Measurements from ENCODE around the gene SERPINF2.

SERPINF2 gene

GRCh38 chr17:1709971-1710806 is 32.5 kb upstream of the SERPINF2 start, which contains the start of gene TLCD2:
Gene TLCD2 (minus strand): TSS chr17:1710377. CDS start chr17:1710242, 135 bp downstream.
- Histone ChIP-seq H4K20me1 (ENCODE audit: insufficient read depth, low read length) (no peaks in the 10 kb centered on the region), H3F3A (ENCODE audit: insufficient read depth, low read length) (0 out of 2 replicates have a peak, but pooled peaks cover 4% of the 10 kb centered on the region), H3K4me1 (ENCODE audit: insufficient read depth, low read length, severe bottlenecking) (peaks cover 9% of the 10 kb centered on the region), H3K9me3 (ENCODE audit: low read length) (no peaks in the 10 kb centered on the region), H3K27ac (ENCODE audit: low read depth, low read length, poor library complexity, severe bottlenecking) (no peak within 1 kb of the TSS), H3K9me2 (ENCODE audit: low read depth, low read length) (no peaks in the 10 kb centered on the region), H3K4me3 (ENCODE audit: low read depth, low read length, poor library complexity, severe bottlenecking) (no peak within 1 kb of the TSS), H3K27me3 (ENCODE audit: insufficient read depth, low read length) (peaks cover 4% of the 10 kb centered on the region; the same call in 1 of the 2 replicates), H3K4me2 (ENCODE audit: low read length) (peak within 1 kb of the TSS; percentile 21; the same call in 1 of the 2 replicates), H2AFZ (ENCODE audit: low read length) (no peak within 1 kb of the TSS), H3K9ac (ENCODE audit: low read length) (no peak within 1 kb of the TSS), H3K36me3 (ENCODE audit: insufficient read depth, low read length) (no peaks in the 10 kb centered on the region), H3K79me2 (ENCODE audit: insufficient read depth, low read length) (no peaks in the 10 kb centered on the region)
- TF ChIP-seq CTCF (IDR thresholded peaks at IDR 0.05; ENCODE audit: low read length) (no peak), EZH2 (IDR thresholded peaks at IDR 0.05; ENCODE audit: borderline replicate concordance, low read length) (no peak)

- Histone ChIP-seq H3K79me2 (ENCODE audit: insufficient read depth, low read length) (no peaks in the 10 kb centered on the region), H3F3A (ENCODE audit: insufficient read depth, low read length) (0 out of 2 replicates have a peak, but pooled peaks cover 4% of the 10 kb centered on the region), H3K4me1 (ENCODE audit: insufficient read depth, low read length, severe bottlenecking) (peaks cover 15% of the 10 kb centered on the region), H4K20me1 (ENCODE audit: insufficient read depth, low read length) (no peaks in the 10 kb centered on the region), H3K27ac (ENCODE audit: low read depth, low read length, poor library complexity, severe bottlenecking) (no peak overlapping the region), H3K27me3 (ENCODE audit: insufficient read depth, low read length) (peaks cover 4% of the 10 kb centered on the region; the same call in 1 of the 2 replicates), H3K4me3 (ENCODE audit: low read depth, low read length, poor library complexity, severe bottlenecking) (no peak overlapping the region), H3K9me2 (ENCODE audit: low read depth, low read length) (no peaks in the 10 kb centered on the region), H3K9me3 (ENCODE audit: low read length) (no peaks in the 10 kb centered on the region), H3K9ac (ENCODE audit: low read length) (no peak overlapping the region), H3K4me2 (ENCODE audit: low read length) (no peak overlapping the region), H3K36me3 (ENCODE audit: insufficient read depth, low read length) (no peaks in the 10 kb centered on the region), H2AFZ (ENCODE audit: low read length) (no peak overlapping the region)
- TF ChIP-seq EZH2 (IDR thresholded peaks at IDR 0.05; ENCODE audit: borderline replicate concordance, low read length), result no peak
- no peak for TF ChIP-seq CTCF (IDR thresholded peaks at IDR 0.05; ENCODE audit: low read length)
Observed at GRCh38 chr17:1710807-1711553, 31.7 kb upstream of the SERPINF2 start.

- Histone ChIP-seq H3K36me3 (ENCODE audit: insufficient read depth, low read length) (no peaks in the 10 kb centered on the region), H3K9me2 (ENCODE audit: low read depth, low read length) (no peaks in the 10 kb centered on the region), H4K20me1 (ENCODE audit: insufficient read depth, low read length) (no peaks in the 10 kb centered on the region), H3K4me1 (ENCODE audit: insufficient read depth, low read length, severe bottlenecking) (peaks cover 15% of the 10 kb centered on the region), H3K4me3 (ENCODE audit: low read depth, low read length, poor library complexity, severe bottlenecking) (no peak overlapping the region), H2AFZ (ENCODE audit: low read length) (no peak overlapping the region), H3F3A (ENCODE audit: insufficient read depth, low read length) (0 out of 2 replicates have a peak, but pooled peaks cover 4% of the 10 kb centered on the region), H3K9ac (ENCODE audit: low read length) (no peak overlapping the region), H3K9me3 (ENCODE audit: low read length) (no peaks in the 10 kb centered on the region), H3K4me2 (ENCODE audit: low read length) (no peak overlapping the region), H3K27me3 (ENCODE audit: insufficient read depth, low read length) (peaks cover 4% of the 10 kb centered on the region; the same call in 1 of the 2 replicates), H3K27ac (ENCODE audit: low read depth, low read length, poor library complexity, severe bottlenecking) (no peak overlapping the region), H3K79me2 (ENCODE audit: insufficient read depth, low read length) (no peaks in the 10 kb centered on the region)
- TF ChIP-seq EZH2 (IDR thresholded peaks at IDR 0.05; ENCODE audit: borderline replicate concordance, low read length), result no peak
- no peak for TF ChIP-seq CTCF (IDR thresholded peaks at IDR 0.05; ENCODE audit: low read length)
Observed at GRCh38 chr17:1711804-1712203, 30.9 kb upstream of the SERPINF2 start.
